Common myeloid progenitor, CD34-positive (primary cell): Measurements from ENCODE around the gene PXMP2.

Experiments
- CTCF ChIA-PET: fragments of 350-600 bp; sonication (Branson Sonifier 250); formaldehyde crosslinking; loops from one replicate; lab custom pipeline; 2021; ENCODE audit warnings: antibody characterized with exemption; lab: Charles Lee
- POLR2A ChIA-PET: fragments of 350-600 bp; sonication (Branson Sonifier 250); formaldehyde crosslinking; loops from one replicate; lab custom pipeline; 2021; ENCODE audit warnings: antibody characterized with exemption; lab: Charles Lee
- DNase-seq, 3 donors: peaks; one replicate each; pipeline versions ENCODE4 v3.0.0 to v3.0.0-alpha.2; 2013
- H3K27ac ChIP-seq, 2 experiments: 1 replicate in 1 of 2; 2 replicates in 1 of 2; pipeline ENCODE4 v1.7.0; 2013; ENCODE audit warnings: inconsistent platforms in 2 of 2, low read length in 2 of 2, mild to moderate bottlenecking in 2 of 2, low read depth in 1 of 2, moderate library complexity in 1 of 2; ENCODE audit not compliant: severe bottlenecking in 2 of 2, insufficient read depth in 1 of 2, poor library complexity in 1 of 2
- H3K27me3 ChIP-seq, 5 experiments: replicated peaks in 2 of 5; 1 replicate in 3 of 5; 2 replicates in 2 of 5; pipeline versions ENCODE4 v1.6.1 to v1.7.0; 2013; ENCODE audit warnings: low read length in 4 of 5, mild to moderate bottlenecking in 2 of 5, moderate library complexity in 2 of 5, inconsistent platforms in 1 of 5; ENCODE audit not compliant: insufficient read depth in 5 of 5, control insufficient read depth in 4 of 5
- H3K36me3 ChIP-seq, 4 experiments: 1 replicate in 2 of 4; 2 replicates in 2 of 4; pipeline versions ENCODE4 v1.6.1 to v1.7.0; 2013; ENCODE audit warnings: low read length in 3 of 4, control low read depth in 1 of 4, mild to moderate bottlenecking in 1 of 4; ENCODE audit not compliant: control insufficient read depth in 4 of 4, insufficient read depth in 4 of 4
- H3K4me1 ChIP-seq, 4 experiments: 1 replicate in 3 of 4; 2 replicates in 1 of 4; pipeline versions ENCODE4 v1.6.1 to v1.7.1; 2013; ENCODE audit warnings: low read length in 3 of 4, mild to moderate bottlenecking in 3 of 4, control low read depth in 1 of 4, inconsistent platforms in 1 of 4, moderate library complexity in 1 of 4; ENCODE audit not compliant: control insufficient read depth in 4 of 4, insufficient read depth in 4 of 4; ENCODE audit errors: control extremely low read depth in 1 of 4
- H3K4me3 ChIP-seq, 7 experiments: 1 replicate in 4 of 7; 2 replicates in 3 of 7; pipeline versions ENCODE4 v1.5.1 to v1.7.0; 2013; ENCODE audit warnings: mild to moderate bottlenecking in 7 of 7, low read length in 6 of 7, moderate library complexity in 6 of 7, inconsistent platforms in 2 of 7, low read depth in 2 of 7, control low read depth in 1 of 7; ENCODE audit not compliant: insufficient read depth in 4 of 7, control insufficient read depth in 1 of 7; ENCODE audit errors: extremely low read depth in 1 of 7
- H3K9me3 ChIP-seq, 5 experiments: 1 replicate in 4 of 5; 2 replicates in 1 of 5; pipeline versions ENCODE4 v1.6.1 to v1.7.1; 2013; ENCODE audit warnings: low read length in 4 of 5, mild to moderate bottlenecking in 2 of 5, inconsistent platforms in 1 of 5, low read depth in 1 of 5, moderate library complexity in 1 of 5; ENCODE audit not compliant: control insufficient read depth in 4 of 5, insufficient read depth in 2 of 5; ENCODE audit errors: control extremely low read depth in 1 of 5
- WGBS: methylation state at CpG from one replicate; pipeline ENCODE4 v1.1.5; 2013; ENCODE audit not compliant: insufficient coverage; 5-methylcytosine and 5-hydroxymethylcytosine counted together

Gene PXMP2

GRCh38 chr12:132716356-132716755 is 29.0 kb downstream of the PXMP2 start:
- no peak for DNase-seq
- no peak overlapping the region for H3K4me3 ChIP-seq
- H3K4me1 ChIP-seq = peaks cover 4 to 10% (median 7%) of the 10 kb centered on the region in 4 experiments
- CTCF ChIA-PET = no interaction called here
- POLR2A ChIA-PET = no interaction called here
- H3K36me3 ChIP-seq = peaks cover 7 to 70% (median 35%) of the 10 kb centered on the region in 4 experiments
- no peak overlapping the region for H3K27ac ChIP-seq
- no peaks in the 10 kb centered on the region for H3K9me3 ChIP-seq
- H3K27me3 ChIP-seq = no peaks in the 10 kb centered on the region
- WGBS = 91% methylated on average over 10 of the region's 11 CpGs

- no peak overlapping the region for H3K4me3 ChIP-seq
- H3K27ac ChIP-seq = no peak overlapping the region
- no peaks in the 10 kb centered on the region for H3K9me3 ChIP-seq
- CTCF ChIA-PET = no interaction called here
- H3K4me1 ChIP-seq = peaks cover 0 to 4% (median 1%) of the 10 kb centered on the region in 4 experiments
- POLR2A ChIA-PET = no interaction called here
- H3K27me3 ChIP-seq = no peaks in the 10 kb centered on the region
- DNase-seq = no peak
- WGBS = 81% methylated on average over 8 of the region's 17 CpGs
- peaks cover 7 to 74% (median 37%) of the 10 kb centered on the region in 4 experiments for H3K36me3 ChIP-seq
Measured at GRCh38 chr12:132717011-132717410, 29.6 kb downstream of the PXMP2 start.

- CTCF ChIA-PET = interaction anchor here (1.2 kb wide), 1 partner anchor 50 kb away, joined by 5 read pairs; no protein-coding TSS in a partner anchor
Measured at GRCh38 chr12:132717531-132718387, 30.4 kb downstream of the PXMP2 start.

GRCh38 chr12:132718644-132719043 is 31.3 kb downstream of the PXMP2 start:
- no peak for DNase-seq
- Histone ChIP-seq H3K27ac (no peak overlapping the region), H3K4me1 (no peaks in the 10 kb centered on the region), H3K9me3 (no peaks in the 10 kb centered on the region), H3K4me3 (no peak overlapping the region), H3K36me3 (peaks cover 8 to 81% (median 48%) of the 10 kb centered on the region in 4 experiments), H3K27me3 (no peaks in the 10 kb centered on the region)
- ChIA-PET CTCF (interaction anchor here (1.2 kb wide), 1 partner anchor 49 kb away, joined by 5 read pairs; no protein-coding TSS in a partner anchor), POLR2A (no interaction called here)
- WGBS = 96% methylated on average over 21 of the region's 21 CpGs

More at GRCh38 chr12:132717531-132718387, 30.4 kb downstream of the PXMP2 start:
- 96% methylated on average over 57 of the region's 61 CpGs for WGBS
- no peak overlapping the region for H3K27ac ChIP-seq
- peak in 2 of 3 donors; percentile 19 to 28 for DNase-seq
- H3K36me3 ChIP-seq = peaks cover 7 to 78% (median 41%) of the 10 kb centered on the region in 4 experiments
- peaks cover 0 to 1% (median 0%) of the 10 kb centered on the region in 4 experiments for H3K4me1 ChIP-seq
- POLR2A ChIA-PET = no interaction called here
- no peak overlapping the region for H3K4me3 ChIP-seq
- no peaks in the 10 kb centered on the region for H3K27me3 ChIP-seq
- no peaks in the 10 kb centered on the region for H3K9me3 ChIP-seq

- POLR2A ChIA-PET = no interaction called here
- peaks cover 9 to 81% (median 51%) of the 10 kb centered on the region in 4 experiments for H3K36me3 ChIP-seq
Measured at GRCh38 chr12:132719141-132719953, 32.0 kb downstream of the PXMP2 start.

GRCh38 chr12:132719954-132720324 is 32.6 kb downstream of the PXMP2 start:
- no peak overlapping the region for H3K4me3 ChIP-seq
- no peaks in the 10 kb centered on the region for H3K9me3 ChIP-seq
- peaks cover 8 to 81% (median 54%) of the 10 kb centered on the region in 4 experiments for H3K36me3 ChIP-seq
- ChIA-PET CTCF (no interaction called here), POLR2A (no interaction called here)
- no peak overlapping the region for H3K27ac ChIP-seq
- WGBS = 93% methylated on average over 12 of the region's 12 CpGs
- no peaks in the 10 kb centered on the region for H3K27me3 ChIP-seq
- DNase-seq = no peak
- H3K4me1 ChIP-seq = no peaks in the 10 kb centered on the region

More at GRCh38 chr12:132719141-132719953, 32.0 kb downstream of the PXMP2 start:
- CTCF ChIA-PET = no interaction called here
- Histone ChIP-seq H3K27ac (no peak overlapping the region), H3K4me3 (no peak overlapping the region), H3K9me3 (no peaks in the 10 kb centered on the region), H3K27me3 (no peaks in the 10 kb centered on the region), H3K4me1 (no peaks in the 10 kb centered on the region)
- 96% methylated on average over 28 of the region's 31 CpGs for WGBS
- DNase-seq = no peak
